IMR-90 (cell line): ENCODE results near the gene MTA3.

ENCODE experiments used
- CEBPB ChIP-seq: IDR thresholded peaks from 2 replicates; pipeline ENCODE4 v1.6.1; 2012; ENCODE audit warnings: low read depth, low read length, improper control_type of control experiment
- MAFK ChIP-seq: IDR thresholded peaks from 2 replicates; pipeline ENCODE4 v1.6.1; 2012; ENCODE audit warnings: low read depth, low read length, improper control_type of control experiment
- MXI1 ChIP-seq: IDR thresholded peaks from 2 replicates; pipeline ENCODE4 v1.6.1; 2012; ENCODE audit warnings: low read depth, mild to moderate bottlenecking, low read length, moderate library complexity, borderline replicate concordance
- NFE2L2 ChIP-seq: fragments of 150-350 bp; IDR thresholded peaks from 2 replicates; pipeline ENCODE4 v1.6.1; 2016; ENCODE audit warnings: low read depth, mild to moderate bottlenecking, low read length
- POLR2A ChIP-seq: IDR thresholded peaks from 2 replicates; pipeline ENCODE4 v1.6.1; 2012; ENCODE audit warnings: mild to moderate bottlenecking, low read depth, low read length
- RAD21 ChIP-seq: IDR thresholded peaks from 2 replicates; pipeline ENCODE4 v1.6.1; 2012; ENCODE audit warnings: low read length, improper control_type of control experiment
- SMC3 ChIP-seq: fragments of 150-350 bp; IDR thresholded peaks from 2 replicates; pipeline ENCODE4 v1.6.1; 2016; ENCODE audit warnings: low read depth, mild to moderate bottlenecking, antibody characterized with exemption, low read length, moderate library complexity
- TF ChIP-seq, protein P1 (sequence below): conservative IDR thresholded peaks from 2 replicates; pipeline ENCODE4 v1.5.1; 2012; ENCODE audit warnings: mild to moderate bottlenecking, low read depth, low read length, improper control_type of control experiment
- TF ChIP-seq, protein P2 (sequence below): fragments of 150-350 bp; IDR thresholded peaks from 2 replicates; pipeline ENCODE4 v1.6.1; 2017; ENCODE audit warnings: mild to moderate bottlenecking, antibody characterized with exemption, low read length, low read depth

DNA sequence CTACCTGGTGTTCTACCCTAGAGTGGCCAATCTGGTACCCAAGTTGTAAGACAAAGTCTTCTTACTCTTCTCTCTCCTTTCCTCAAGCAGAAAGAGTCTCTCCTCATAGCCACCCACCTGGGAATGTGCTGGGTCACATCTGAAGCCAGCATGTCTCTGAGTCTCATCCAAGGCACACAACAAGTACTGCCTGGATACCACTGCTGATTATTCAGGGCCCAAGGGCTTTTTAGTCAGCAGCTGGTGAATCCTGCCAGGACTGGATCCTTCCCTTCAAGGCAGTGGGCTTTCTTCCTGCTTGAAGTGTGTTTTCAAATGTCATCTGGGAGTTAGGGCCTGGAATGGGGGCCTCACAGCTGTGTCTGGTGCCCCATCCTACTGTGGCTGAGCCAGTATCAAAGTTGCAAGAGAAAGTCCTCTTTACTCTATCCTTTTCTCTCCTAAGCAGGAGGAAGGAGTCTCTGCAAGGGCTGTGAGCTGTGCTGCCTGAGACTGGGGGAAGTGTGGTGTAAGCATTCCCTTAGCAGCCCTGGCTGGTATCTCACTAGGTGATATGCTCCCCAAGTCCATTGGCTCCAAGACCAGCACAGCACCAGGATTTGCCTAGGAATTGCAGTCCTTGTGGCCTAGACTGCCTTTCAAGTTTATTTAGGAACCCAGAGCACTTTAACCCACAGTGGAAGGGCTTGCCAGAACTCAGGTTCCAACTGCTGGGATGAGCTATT is 168.3 kb downstream of the MTA3 start:
- TF ChIP-seq, protein P1, sequence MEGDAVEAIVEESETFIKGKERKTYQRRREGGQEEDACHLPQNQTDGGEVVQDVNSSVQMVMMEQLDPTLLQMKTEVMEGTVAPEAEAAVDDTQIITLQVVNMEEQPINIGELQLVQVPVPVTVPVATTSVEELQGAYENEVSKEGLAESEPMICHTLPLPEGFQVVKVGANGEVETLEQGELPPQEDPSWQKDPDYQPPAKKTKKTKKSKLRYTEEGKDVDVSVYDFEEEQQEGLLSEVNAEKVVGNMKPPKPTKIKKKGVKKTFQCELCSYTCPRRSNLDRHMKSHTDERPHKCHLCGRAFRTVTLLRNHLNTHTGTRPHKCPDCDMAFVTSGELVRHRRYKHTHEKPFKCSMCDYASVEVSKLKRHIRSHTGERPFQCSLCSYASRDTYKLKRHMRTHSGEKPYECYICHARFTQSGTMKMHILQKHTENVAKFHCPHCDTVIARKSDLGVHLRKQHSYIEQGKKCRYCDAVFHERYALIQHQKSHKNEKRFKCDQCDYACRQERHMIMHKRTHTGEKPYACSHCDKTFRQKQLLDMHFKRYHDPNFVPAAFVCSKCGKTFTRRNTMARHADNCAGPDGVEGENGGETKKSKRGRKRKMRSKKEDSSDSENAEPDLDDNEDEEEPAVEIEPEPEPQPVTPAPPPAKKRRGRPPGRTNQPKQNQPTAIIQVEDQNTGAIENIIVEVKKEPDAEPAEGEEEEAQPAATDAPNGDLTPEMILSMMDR = no peak
- TF ChIP-seq POLR2A = no peak
- no peak for TF ChIP-seq CEBPB
- no peak for TF ChIP-seq MAFK
- no peak for TF ChIP-seq NFE2L2
- no peak for TF ChIP-seq MXI1
- no peak for TF ChIP-seq RAD21
- TF ChIP-seq, protein P2, sequence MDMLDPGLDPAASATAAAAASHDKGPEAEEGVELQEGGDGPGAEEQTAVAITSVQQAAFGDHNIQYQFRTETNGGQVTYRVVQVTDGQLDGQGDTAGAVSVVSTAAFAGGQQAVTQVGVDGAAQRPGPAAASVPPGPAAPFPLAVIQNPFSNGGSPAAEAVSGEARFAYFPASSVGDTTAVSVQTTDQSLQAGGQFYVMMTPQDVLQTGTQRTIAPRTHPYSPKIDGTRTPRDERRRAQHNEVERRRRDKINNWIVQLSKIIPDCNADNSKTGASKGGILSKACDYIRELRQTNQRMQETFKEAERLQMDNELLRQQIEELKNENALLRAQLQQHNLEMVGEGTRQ = no peak
- no peak for TF ChIP-seq SMC3
